ENCODE results near the gene RPS6KA3. TPM values are rescaled to one million over a fixed set of nuclear protein-coding genes. Genes with fewer than 3 reads are reported as not detected.

RPS6KA3 gene
- total and polyA plus RNA-seq, 2 of the 8 experiments (the other 6 are each of a cell fraction or from before 2014, with no cell fraction given): 7.1 to 13.0 TPM

DNA sequence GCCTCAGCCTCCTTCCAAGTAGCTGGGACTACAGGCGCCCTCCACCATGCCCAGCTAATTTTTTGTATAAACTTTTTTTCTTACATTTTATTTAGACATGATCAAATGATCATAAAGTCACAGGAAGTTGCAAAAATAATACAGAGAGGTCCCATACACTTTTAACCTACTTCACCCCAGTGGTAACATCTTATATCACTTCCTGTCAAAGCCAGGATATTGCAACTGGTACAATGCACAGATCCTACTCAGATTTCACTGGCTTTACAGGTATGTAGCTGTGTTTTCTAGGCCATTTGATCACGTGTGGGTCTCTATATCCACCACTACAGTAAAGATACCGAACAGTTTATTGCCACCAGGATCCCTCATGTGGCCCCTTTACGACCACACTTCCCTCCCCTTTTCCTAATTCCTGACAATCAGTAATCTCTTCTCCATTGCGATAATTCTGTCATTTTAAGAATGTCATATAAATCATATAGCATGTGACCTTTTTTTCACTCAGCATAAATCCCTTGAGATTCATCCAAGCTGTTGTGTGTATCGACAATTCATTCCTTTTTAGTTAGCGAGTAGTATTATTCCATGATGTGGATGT, 18.0 kb downstream of the RPS6KA3 start:
- Histone ChIP-seq H4K91ac (replicated peaks; ENCODE audit: insufficient read length, low read length) (no peak overlapping the region), H3K4me1 (replicated peaks in 1 of 4; ENCODE audit: control insufficient read depth in 3 of 4, insufficient read depth in 4 of 4, low read length in 3 of 4) (no peaks in the 10 kb centered on the region), H4K20me1 (replicated peaks in 1 of 2; ENCODE audit: control insufficient read depth in 1 of 2, insufficient read depth in 2 of 2, low read length in 2 of 2) (peaks cover 0 to 2% of the 10 kb centered on the region in 2 experiments), H3K27me3 (replicated peaks in 1 of 4; ENCODE audit: control insufficient read depth in 3 of 4, extremely low read depth in 1 of 4, insufficient read depth in 3 of 4, low read length in 3 of 4) (no peaks in the 10 kb centered on the region), H3K56ac (replicated peaks; ENCODE audit: insufficient read length, low read depth, low read length) (no peak overlapping the region), H3K36me3 (ENCODE audit: control insufficient read depth in 2 of 4, insufficient read depth in 4 of 4, low read length in 3 of 4) (no peaks in the 10 kb centered on the region), H3K9ac (replicated peaks in 1 of 4; ENCODE audit: extremely low read depth in 1 of 4, low read depth in 3 of 4, low read length in 3 of 4) (no peak overlapping the region), H3K4ac (replicated peaks; ENCODE audit: insufficient read length, low read depth, low read length) (no peak overlapping the region), H2BK5ac (ENCODE audit: low read depth, low read length) (no peak overlapping the region), H2BK15ac (ENCODE audit: low read length) (no peak overlapping the region), H2AFZ (ENCODE audit: low read length) (no peak overlapping the region), H3K14ac (ENCODE audit: insufficient read length) (no peak overlapping the region), H2BK12ac (ENCODE audit: low read depth, low read length) (no peak overlapping the region), H2BK20ac (ENCODE audit: low read length) (no peak overlapping the region), H3K23ac (ENCODE audit: insufficient read length) (no peak overlapping the region), H2AK5ac (ENCODE audit: low read depth, low read length) (no peak overlapping the region), H3K23me2 (ENCODE audit: low read depth, low read length) (no peaks in the 10 kb centered on the region), H3K9me3 (ENCODE audit: insufficient read depth in 2 of 2, low read depth in 1 of 2, low read length in 1 of 2) (no peaks in the 10 kb centered on the region), H3K18ac (ENCODE audit: extremely low read depth, low read length) (no peak overlapping the region), H3K4me2 (ENCODE audit: insufficient read depth in 1 of 2, low read depth in 2 of 2, low read length in 2 of 2) (no peak overlapping the region), H3K79me1 (ENCODE audit: low read depth, low read length) (no peaks in the 10 kb centered on the region), H2BK120ac (replicated peaks; ENCODE audit: low read depth, low read length) (no peak overlapping the region), H3K79me2 (ENCODE audit: control insufficient read depth in 1 of 2, insufficient read depth in 2 of 2, low read length in 2 of 2) (no peaks in the 10 kb centered on the region; a peak in 1 of 4 replicates), H4K5ac (ENCODE audit: insufficient read length, low read depth, low read length) (no peak overlapping the region), H3K4me3 (ENCODE audit: extremely low read depth in 1 of 4, insufficient read depth in 2 of 4, low read depth in 3 of 4, low read length in 4 of 4) (no peak overlapping the region), H4K8ac (ENCODE audit: extremely low read depth, insufficient read depth, low read length) (no peak overlapping the region), H3K27ac (ENCODE audit: low read depth, low read length) (no peak overlapping the region)
- TF ChIP-seq HDAC2 (IDR thresholded peaks at IDR 0.05; ENCODE audit: borderline replicate concordance in 1 of 2, low read depth in 2 of 2, low read length in 2 of 2) (no peak), CHD1 (IDR thresholded peaks at IDR 0.05; ENCODE audit: low read depth, low read length) (no peak), KDM5A (IDR thresholded peaks at IDR 0.05; ENCODE audit: low read length) (no peak), POU5F1 (IDR thresholded peaks at IDR 0.05; ENCODE audit: low read depth, low read length) (no peak), RNF2 (IDR thresholded peaks at IDR 0.05; ENCODE audit: borderline replicate concordance, low read depth, low read length, missing control alignments, poor library complexity, severe bottlenecking) (no peak), TCF12 (IDR thresholded peaks at IDR 0.05; ENCODE audit: low read depth, low read length) (no peak), SP1 (IDR thresholded peaks at IDR 0.05; ENCODE audit: low read depth, low read length) (no peak)
- TF ChIP-seq, protein P1, sequence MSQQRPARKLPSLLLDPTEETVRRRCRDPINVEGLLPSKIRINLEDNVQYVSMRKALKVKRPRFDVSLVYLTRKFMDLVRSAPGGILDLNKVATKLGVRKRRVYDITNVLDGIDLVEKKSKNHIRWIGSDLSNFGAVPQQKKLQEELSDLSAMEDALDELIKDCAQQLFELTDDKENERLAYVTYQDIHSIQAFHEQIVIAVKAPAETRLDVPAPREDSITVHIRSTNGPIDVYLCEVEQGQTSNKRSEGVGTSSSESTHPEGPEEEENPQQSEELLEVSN (IDR thresholded peaks at IDR 0.05): no peak
- TF ChIP-seq, protein P2, sequence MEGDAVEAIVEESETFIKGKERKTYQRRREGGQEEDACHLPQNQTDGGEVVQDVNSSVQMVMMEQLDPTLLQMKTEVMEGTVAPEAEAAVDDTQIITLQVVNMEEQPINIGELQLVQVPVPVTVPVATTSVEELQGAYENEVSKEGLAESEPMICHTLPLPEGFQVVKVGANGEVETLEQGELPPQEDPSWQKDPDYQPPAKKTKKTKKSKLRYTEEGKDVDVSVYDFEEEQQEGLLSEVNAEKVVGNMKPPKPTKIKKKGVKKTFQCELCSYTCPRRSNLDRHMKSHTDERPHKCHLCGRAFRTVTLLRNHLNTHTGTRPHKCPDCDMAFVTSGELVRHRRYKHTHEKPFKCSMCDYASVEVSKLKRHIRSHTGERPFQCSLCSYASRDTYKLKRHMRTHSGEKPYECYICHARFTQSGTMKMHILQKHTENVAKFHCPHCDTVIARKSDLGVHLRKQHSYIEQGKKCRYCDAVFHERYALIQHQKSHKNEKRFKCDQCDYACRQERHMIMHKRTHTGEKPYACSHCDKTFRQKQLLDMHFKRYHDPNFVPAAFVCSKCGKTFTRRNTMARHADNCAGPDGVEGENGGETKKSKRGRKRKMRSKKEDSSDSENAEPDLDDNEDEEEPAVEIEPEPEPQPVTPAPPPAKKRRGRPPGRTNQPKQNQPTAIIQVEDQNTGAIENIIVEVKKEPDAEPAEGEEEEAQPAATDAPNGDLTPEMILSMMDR (IDR thresholded peaks at IDR 0.05; ENCODE audit: control extremely low read depth in 1 of 3, insufficient read depth in 1 of 3, low read depth in 1 of 3, low read length in 3 of 3): no peak
- POLR2A ChIA-PET (ENCODE audit: partially characterized antibody): no interaction called here
- CTCF ChIA-PET (ENCODE audit: partially characterized antibody): no interaction called here
- FAIRE-seq (no peak), DNase-seq (ENCODE audit: low read depth in 1 of 2, low spot score in 2 of 2) (no peak)
- 93% methylated on average over 7 of the region's 7 CpGs; no CpG with 5 or more reads in 1 of the 2 experiments for WGBS, 2 experiments (ENCODE audit: extremely low coverage in 1 of 2, insufficient coverage in 1 of 2, insufficient read length in 1 of 2, insufficient replicate concordance in 2 of 2, low coverage in 1 of 2, low lambda C conversion rate in 2 of 2, missing lambda C conversion rate in 1 of 2)
